Pancreas (tissue), 10 donors: Measurements from ENCODE around the gene RAF1. TPM values are rescaled to one million over a fixed set of nuclear protein-coding genes. Genes with fewer than 3 reads are reported as not detected.
A peak's percentile ranks its signal among the peaks of the same experiment; 100 is the strongest.
"Not testable (repeated sequence)": the region's sequence is repeated elsewhere in the genome, so short reads cannot be mapped to it uniquely, and the experiment has no call there.

Source experiments
- ATAC-seq, 4 donors: fragments of 200-7000 bp; cut with Tn5 transposase; one replicate each; pipeline versions ENCODE4 v1.8.0 to v1.9.1; 2020; ENCODE audit warnings: mild to moderate bottlenecking in 4 of 4, moderate library complexity in 4 of 4
- DNase-seq, 6 donors: peaks; one replicate each; pipeline ENCODE4 v3.0.0-alpha.2; 2020
- FAIRE-seq: peaks from 2 replicates; lab custom pipeline; 2012; peaks lifted over from hg19 to GRCh38; lab: Jason Lieb, UNC
- H3K27ac ChIP-seq, 4 donors: fragments of 200-600 bp; sonication (generic); 1 replicate in 3 of 4; 2 replicates in 1 of 4; pipeline versions ENCODE4 v1.5.0 to v1.8.0; 2020
- H3K27me3 ChIP-seq, 4 donors: fragments of 200-600 bp; one replicate each; pipeline ENCODE4 v1.8.0; 2021
- H3K36me3 ChIP-seq, 3 donors: fragments of 200-600 bp; sonication (generic) in 1 of 3; one replicate each; pipeline versions ENCODE4 v1.5.0 to v1.8.0; 2020 to 2021
- H3K4me1 ChIP-seq, 3 donors: fragments of 200-600 bp; one replicate each; pipeline ENCODE4 v1.8.0; 2021
- H3K4me3 ChIP-seq, 4 donors: fragments of 200-600 bp; sonication (generic) in 2 of 4; one replicate each; pipeline versions ENCODE4 v1.5.0 to v1.8.0; 2020 to 2021
- H3K9me3 ChIP-seq, 4 donors: fragments of 200-600 bp; one replicate each; pipeline ENCODE4 v1.8.0; 2021
- WGBS, 2 donors: extraction: QIAGEN DNeasy Blood & Tissue Kit; methylation state at CpG; one replicate each; pipeline ENCODE4 v1.1.7; 2013; 5-methylcytosine and 5-hydroxymethylcytosine counted together
- intact Hi-C, 3 donors: fragments of 100-400 bp; cut with DNase I; formaldehyde crosslinking; loops; one replicate each; pipeline versions ENCODE4 v1.11.1 to v1.14.2; 2022
- polyA plus RNA-seq, 2 donors: library from polyadenylated mRNA; stranded (reverse); fragments of 200-250 nt; gene quantifications; one replicate each; pipeline ENCODE4 v1.2.3, GENCODE V29; 2013
- total RNA-seq, 6 donors: library from RNA; stranded (reverse); fragmentation: NEBNext Ultra II Directional in 4 of 6; extraction: Animal tissue kit (Norgen Biotek cat#: 25700) in 4 of 6; gene quantifications; one replicate each; pipeline versions ENCODE4 v1.2.1 to v1.2.4, GENCODE V29; 2021 to 2023
- TF ChIP-seq, protein P1 (sequence below), 4 donors: fragments of 200-600 bp; sonication (generic) in 3 of 4; IDR thresholded peaks; one replicate each; pipeline versions ENCODE4 v1.5.0 to v1.8.0; 2021; ENCODE audit warnings: antibody characterized with exemption in 4 of 4
- donor health status: healthy with polysubstance abuse.
- donor health status: DM: no; HTN: no; CAD: no; lungs with moderate emphysema.
- donor health status: DM: no; HTN: no; CAD: no.
- donor health status: control.
- donor health status: control.
- donor health status: Bipolar disorder and iron deficiency.
- donor health status: DM: yes; HTN: yes; CAD: no.
- donor health status: DM: no; HTN: no; CAD: no.
- donor health status: DM: no; HTN: no; CAD: no.
- donor health status: DM: yes; HTN: yes; CAD: no.

Gene RAF1
- total and polyA plus RNA-seq, 8 donors = 29.1 to 46.9 (median 38.1) TPM

DNA sequence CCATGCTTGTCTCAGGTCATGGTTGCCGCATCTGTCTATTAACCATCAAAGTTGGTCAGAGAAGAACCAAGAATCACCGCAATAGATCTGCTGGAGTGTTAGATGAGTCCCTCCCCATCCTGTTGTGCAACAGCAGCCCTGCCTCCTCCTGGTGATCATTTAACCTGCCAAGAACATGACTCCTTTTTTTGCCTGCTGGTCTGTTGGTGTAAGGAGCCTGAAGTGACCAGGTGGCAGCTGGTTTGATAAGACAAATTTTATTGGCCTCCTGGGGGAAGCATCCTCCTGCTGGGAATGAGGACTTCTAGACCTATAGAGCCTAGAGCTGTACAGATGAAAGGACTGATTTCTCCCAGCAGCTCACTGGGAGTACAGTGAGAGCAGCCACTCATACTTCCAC lies 43.5 kb upstream of the RAF1 start:
- no peaks in the 10 kb centered on the region for H3K27me3 ChIP-seq
- intact Hi-C loops = no loop called here
- DNase-seq (no peak), FAIRE-seq (no peak), ATAC-seq (no peak)
- 78 to 86% methylated on average over 2 of the region's 2 CpGs for WGBS, 2 donors
- no peaks in the 10 kb centered on the region for H3K9me3 ChIP-seq
- H3K4me3 ChIP-seq = no peak overlapping the region
- H3K27ac ChIP-seq = no peak overlapping the region
- no peaks in the 10 kb centered on the region for H3K36me3 ChIP-seq
- H3K4me1 ChIP-seq = no peaks in the 10 kb centered on the region
- TF ChIP-seq, protein P1, sequence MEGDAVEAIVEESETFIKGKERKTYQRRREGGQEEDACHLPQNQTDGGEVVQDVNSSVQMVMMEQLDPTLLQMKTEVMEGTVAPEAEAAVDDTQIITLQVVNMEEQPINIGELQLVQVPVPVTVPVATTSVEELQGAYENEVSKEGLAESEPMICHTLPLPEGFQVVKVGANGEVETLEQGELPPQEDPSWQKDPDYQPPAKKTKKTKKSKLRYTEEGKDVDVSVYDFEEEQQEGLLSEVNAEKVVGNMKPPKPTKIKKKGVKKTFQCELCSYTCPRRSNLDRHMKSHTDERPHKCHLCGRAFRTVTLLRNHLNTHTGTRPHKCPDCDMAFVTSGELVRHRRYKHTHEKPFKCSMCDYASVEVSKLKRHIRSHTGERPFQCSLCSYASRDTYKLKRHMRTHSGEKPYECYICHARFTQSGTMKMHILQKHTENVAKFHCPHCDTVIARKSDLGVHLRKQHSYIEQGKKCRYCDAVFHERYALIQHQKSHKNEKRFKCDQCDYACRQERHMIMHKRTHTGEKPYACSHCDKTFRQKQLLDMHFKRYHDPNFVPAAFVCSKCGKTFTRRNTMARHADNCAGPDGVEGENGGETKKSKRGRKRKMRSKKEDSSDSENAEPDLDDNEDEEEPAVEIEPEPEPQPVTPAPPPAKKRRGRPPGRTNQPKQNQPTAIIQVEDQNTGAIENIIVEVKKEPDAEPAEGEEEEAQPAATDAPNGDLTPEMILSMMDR (IDR thresholded peaks at IDR 0.05) = no peak

DNA sequence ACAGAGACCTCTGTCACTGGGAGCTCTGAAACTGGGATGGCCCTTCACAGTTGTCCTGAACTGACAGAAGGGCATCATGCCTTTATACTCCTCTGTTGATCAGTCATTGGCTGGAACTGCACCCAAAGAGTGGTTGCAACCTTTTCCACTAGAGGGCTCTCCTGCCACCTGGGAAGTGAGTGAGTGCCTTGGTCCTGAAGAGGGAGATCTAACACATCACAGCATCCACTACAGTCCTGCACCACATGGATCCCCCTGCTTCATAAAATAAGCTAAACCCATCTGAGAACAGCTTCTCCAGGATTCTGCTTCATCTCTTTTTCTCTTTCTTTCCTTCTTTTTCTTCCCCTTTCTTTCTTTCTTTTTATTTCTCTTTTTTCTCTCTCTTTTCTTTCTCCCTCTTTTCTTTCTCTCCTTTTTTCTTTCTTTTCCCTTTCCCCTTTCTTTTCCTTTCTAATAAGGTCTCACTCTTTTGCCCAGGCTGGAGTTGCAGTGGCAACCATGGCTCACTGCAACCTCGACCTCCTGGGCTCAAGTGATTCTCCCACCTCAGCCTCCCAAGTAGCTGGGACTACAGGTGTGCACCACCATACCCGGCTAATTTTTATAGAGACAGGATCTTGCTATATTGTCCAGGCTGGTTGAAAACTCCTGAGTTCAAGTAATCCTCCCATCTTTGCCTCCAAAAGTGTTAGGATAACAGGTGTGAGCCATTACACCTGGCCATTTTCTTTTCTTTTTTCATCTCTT lies 42.8 kb upstream of the RAF1 start:
- ATAC-seq = peak; percentile 86 to 99 (median 94)
- TF ChIP-seq, protein P1 (IDR thresholded peaks at IDR 0.05) = peak; percentile 38 to 54 (median 48)
- Histone ChIP-seq H3K4me1 (no peaks in the 10 kb centered on the region), H3K36me3 (no peaks in the 10 kb centered on the region), H3K9me3 (no peaks in the 10 kb centered on the region), H3K4me3 (no peak overlapping the region), H3K27ac (no peak overlapping the region), H3K27me3 (no peaks in the 10 kb centered on the region)
- 74 to 82% methylated on average over 2 of the region's 2 CpGs for WGBS, 2 donors
- intact Hi-C loops = no loop called here
- FAIRE-seq = no peak
- DNase-seq = peak in 4 of 6 donors; percentile 36 to 66 (median 40)

DNA sequence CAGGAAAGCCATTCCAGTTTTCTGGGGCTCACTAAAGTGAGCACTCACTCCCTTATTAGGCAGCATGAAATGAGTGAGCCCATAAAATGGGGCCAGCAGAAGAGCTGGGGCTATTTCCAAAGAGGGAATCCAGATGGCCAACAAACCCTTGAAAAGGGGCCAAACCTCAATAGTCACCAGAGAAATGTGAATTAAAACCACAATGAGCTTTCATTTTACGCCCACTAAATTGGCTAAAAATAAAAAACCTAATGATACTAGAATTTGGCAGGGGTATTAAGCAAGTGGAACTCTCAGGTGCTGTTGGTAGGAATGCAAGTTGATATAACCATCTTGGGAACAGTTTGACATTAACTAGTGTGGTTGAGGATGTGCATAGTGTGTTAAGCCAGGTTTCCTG lies 42.1 kb upstream of the RAF1 start:
- TF ChIP-seq, protein P1 (IDR thresholded peaks at IDR 0.05) = no peak
- no peaks in the 10 kb centered on the region for H3K36me3 ChIP-seq
- no peaks in the 10 kb centered on the region for H3K4me1 ChIP-seq
- DNase-seq (no peak), ATAC-seq (no peak), FAIRE-seq (no peak)
- H3K9me3 ChIP-seq = no peaks in the 10 kb centered on the region
- no peak overlapping the region for H3K27ac ChIP-seq
- no peaks in the 10 kb centered on the region for H3K27me3 ChIP-seq
- intact Hi-C loops = no loop called here
- H3K4me3 ChIP-seq = no peak overlapping the region
- 69 to 74% methylated on average over 1 of the region's 1 CpG for WGBS, 2 donors

DNA sequence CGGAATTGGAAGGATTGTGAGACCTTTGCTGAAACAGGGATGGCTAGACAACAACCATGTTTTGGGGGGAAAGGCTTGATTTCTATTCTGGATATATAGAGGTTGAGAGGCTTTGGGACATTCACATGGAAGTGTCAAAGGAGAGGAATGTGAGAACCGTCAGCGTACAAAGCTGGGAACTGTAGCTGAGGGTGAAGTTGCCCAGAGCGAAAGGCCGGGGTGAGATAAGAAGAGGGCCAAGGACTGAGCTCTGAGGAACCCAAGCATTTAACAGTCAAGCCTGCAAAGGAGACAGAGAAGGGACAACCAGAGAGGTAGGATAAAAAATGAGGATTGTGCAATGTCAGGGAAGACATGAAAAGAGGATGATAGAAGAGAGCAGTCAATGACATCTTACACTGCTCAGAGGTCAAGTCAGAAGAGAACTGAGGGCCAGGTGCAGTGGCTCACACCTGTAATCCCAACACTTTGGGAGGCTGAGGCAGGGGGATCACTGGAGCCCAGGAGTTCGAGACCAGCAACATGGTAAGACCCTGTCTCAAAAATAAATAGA lies 41.5 kb upstream of the RAF1 start:
- Histone ChIP-seq H3K27ac (no peak overlapping the region), H3K36me3 (no peaks in the 10 kb centered on the region), H3K27me3 (no peaks in the 10 kb centered on the region), H3K9me3 (no peaks in the 10 kb centered on the region), H3K4me1 (no peaks in the 10 kb centered on the region), H3K4me3 (no peak overlapping the region)
- DNase-seq = no peak
- ATAC-seq = no peak
- WGBS, 2 donors = 88 to 94% methylated on average over 6 of the region's 6 CpGs
- TF ChIP-seq, protein P1 (IDR thresholded peaks at IDR 0.05) = no peak
- no peak for FAIRE-seq
- intact Hi-C loops = no loop called here

DNA sequence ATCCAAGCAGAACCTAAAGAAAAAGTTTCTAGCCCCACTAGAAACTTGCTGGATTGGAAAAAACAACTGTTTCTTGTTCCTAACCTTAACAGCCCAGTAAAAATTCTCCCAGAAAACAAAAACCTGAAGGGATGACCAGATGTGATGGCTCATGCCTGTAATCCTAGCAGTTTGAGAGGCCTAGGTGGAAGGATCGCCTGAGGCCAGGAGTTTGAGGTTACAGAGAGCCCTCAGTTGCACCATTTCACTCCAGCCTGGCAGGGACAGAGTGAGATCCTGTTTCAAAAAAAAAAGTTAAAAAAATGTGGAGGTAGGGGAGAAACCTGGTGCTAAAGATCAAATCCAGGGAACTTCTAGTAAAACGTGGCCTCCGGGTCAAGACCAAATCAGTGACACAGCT lies 38.6 kb upstream of the RAF1 start:
- no peaks in the 10 kb centered on the region for H3K4me1 ChIP-seq
- H3K36me3 ChIP-seq = no peaks in the 10 kb centered on the region
- WGBS, 2 donors = 90 to 93% methylated on average over 3 of the region's 3 CpGs
- no peak for FAIRE-seq
- no peak for ATAC-seq
- TF ChIP-seq, protein P1 (IDR thresholded peaks at IDR 0.05) = no peak
- no peak for DNase-seq
- H3K27me3 ChIP-seq = no peaks in the 10 kb centered on the region
- no peaks in the 10 kb centered on the region for H3K9me3 ChIP-seq
- H3K27ac ChIP-seq = no peak overlapping the region
- intact Hi-C loops = no loop called here
- no peak overlapping the region for H3K4me3 ChIP-seq

DNA sequence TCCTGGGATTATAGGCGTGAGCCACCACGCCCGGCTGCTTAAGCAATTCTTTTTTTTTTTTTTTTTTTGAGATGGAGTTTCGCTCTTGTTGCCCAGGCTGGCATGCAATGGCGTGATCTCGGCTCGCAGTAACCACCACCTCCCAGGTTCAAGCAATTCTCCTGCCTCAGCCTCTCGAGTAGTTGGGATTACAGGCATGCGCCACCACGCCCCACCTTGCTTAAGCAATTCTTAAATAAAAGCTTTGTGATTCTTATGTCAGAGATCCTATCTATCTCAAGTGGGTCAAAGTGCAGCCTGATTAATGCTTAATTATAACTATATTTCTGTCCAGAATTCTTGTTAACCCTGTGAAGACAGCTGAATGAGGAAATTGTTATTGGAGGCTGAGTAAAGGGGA lies 37.7 kb upstream of the RAF1 start:
- WGBS, 2 donors = 86 to 87% methylated on average over 10 of the region's 10 CpGs
- H3K9me3 ChIP-seq, H3K27ac ChIP-seq, H3K27me3 ChIP-seq, H3K4me3 ChIP-seq, H3K36me3 ChIP-seq, intact Hi-C loops, H3K4me1 ChIP-seq, DNase-seq, ATAC-seq, FAIRE-seq: not testable (repeated sequence)
